Amniotic stem cell (primary cell): ENCODE results near the gene SNAPC4.
"Not testable (repeated sequence)": the region's sequence is repeated elsewhere in the genome, so short reads cannot be mapped to it uniquely, and the experiment has no call there.

Experiments
- DNase-seq: peaks from one replicate; lab custom pipeline; 2025; lab: John Stamatoyannopoulos, UW

The SNAPC4 gene

DNA sequence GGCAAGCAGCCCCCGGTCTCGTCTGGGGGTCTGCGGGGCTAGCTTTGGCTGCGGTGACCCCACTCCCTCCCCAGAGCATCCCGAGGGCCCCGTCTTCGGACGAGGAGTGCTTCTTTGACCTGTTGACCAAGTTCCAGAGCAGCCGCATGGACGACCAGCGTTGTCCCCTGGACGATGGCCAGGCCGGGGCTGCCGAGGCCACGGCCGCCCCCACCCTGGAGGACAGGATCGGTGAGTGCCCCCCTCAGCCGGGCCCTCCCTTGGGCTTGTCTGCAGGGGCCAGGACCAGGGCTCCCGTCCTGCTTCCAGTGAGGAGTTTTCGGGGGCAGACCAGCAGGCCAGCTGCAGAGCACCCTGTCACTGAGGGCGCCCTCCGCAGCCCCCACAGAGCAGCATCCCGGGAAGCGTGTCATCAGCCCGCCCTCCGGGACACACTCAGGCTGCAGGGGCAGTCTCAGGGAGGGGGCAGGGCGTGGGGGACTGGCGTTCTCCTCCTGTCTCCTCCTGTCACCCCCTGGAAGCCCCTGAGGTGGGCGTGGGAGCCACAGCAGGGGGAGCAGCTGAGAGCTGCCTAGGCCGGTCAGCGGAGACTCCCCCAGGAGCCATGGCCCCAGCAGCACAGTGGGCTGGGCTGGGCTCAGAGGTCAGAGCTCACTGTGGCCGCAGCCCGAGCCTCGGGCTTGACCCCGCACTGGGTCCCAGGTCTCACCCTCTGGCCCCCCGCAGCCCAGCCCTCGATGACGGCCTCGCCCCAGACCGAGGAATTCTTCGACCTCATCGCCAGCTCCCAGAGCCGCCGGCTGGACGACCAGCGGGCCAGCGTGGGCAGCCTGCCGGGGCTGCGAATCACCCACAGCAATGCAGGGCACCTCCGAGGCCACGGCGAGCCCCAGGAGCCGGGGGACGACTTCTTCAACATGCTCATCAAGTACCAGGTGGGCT, 44.1 kb downstream of the SNAPC4 start:
- DNase-seq = no peak

DNA sequence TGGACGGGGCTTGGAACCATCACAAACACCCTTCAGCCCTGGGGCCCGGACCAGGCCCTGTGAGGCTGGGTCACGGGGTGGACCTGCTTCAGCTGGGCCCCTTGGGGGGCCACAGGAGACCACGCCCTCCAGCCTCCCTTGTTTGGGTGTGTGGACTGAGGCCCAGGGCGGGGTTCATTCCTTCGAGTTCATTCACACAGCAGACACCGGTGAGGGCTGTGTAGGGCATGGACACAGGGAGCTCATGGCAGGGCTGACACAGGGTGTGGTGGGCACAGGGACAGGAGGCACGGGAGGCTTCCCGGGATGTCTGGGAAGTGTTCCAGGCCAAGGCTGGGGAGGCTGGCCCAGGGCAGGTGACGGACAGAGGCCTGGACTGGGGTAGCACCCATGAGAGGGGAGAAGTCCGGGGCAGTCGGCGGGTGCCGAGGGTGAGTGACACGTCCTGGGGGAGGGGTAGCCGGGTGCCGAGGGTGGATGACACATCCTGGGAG, 45.3 kb downstream of the SNAPC4 start:
- no peak for DNase-seq

DNA sequence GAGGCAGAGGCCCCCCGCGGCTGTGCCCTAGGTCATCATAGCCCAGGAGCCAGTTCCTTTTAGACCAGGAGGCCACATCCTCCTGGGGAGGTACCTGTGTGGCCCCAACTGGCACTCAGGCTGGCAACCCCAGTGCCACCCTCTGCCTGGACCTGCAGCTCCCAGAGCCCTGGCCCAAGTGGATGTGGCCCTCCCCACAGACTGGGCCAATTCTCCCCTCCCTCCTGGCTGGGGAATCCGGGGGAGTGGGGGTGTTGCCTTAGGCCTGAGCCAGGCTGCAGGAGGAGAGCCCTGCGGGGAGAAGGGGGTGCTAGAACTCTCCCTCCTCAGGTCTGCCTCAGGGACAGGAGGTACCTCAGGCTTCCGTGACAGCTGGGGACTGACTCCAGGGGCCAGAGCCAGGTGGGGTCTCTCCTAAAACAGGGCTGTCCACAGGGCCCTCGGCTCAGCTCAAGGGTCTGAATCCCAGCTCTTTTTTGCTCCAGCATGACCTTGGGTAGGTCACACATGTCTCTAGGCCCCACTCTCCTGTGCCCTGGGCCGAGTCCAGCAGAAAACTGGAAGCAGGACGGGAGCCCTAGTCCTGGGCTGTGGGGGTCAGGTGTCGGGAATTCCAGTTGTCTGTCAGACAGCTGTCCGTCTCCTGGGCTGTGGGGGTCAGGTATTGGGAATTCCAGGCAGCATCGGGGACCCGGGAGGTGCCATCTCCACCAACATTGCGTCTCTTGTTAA, 46.0 kb downstream of the SNAPC4 start:
- DNase-seq = no peak

DNA sequence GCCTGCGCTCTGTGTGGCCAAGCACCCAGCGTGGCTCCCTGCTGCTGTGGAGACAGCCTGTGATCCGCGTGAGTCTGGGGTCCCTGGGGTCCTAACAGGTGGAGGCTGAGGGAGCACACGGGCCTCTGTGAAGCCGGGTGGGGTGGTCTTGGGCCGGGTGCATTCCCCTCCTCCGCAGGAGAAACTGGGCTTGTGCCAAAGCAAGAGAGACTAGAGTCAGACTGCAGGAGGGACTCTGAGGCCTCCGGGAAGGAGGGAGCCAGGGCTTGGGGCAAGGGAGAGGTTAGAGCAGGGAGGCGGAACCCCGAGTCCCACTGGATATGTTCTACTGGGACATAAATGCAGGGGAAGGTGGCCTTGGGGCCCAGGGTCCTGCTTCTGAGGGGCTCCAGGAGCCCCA, 46.9 kb downstream of the SNAPC4 start:
- no peak for DNase-seq

DNA sequence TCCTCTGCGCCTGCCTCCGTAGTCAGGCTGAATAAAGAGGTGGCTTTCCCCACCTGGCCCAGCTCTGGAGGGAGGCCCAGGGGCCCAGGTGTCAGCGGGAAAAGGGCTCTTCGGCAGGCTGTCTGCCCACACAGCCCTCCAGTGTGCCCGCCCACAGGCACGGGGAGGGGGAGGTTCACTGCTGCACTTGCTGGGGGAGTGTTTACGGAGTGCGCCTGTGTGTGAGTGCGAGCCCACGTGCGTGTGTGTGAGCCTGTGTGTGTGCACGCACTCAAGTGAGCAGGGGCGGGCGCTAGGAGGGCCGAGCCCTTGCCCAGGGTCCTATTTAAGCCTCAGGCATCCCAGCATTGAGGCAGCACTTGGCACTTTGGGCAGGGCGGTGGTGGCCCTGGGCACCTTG, 47.3 kb downstream of the SNAPC4 start:
- DNase-seq = no peak

DNA sequence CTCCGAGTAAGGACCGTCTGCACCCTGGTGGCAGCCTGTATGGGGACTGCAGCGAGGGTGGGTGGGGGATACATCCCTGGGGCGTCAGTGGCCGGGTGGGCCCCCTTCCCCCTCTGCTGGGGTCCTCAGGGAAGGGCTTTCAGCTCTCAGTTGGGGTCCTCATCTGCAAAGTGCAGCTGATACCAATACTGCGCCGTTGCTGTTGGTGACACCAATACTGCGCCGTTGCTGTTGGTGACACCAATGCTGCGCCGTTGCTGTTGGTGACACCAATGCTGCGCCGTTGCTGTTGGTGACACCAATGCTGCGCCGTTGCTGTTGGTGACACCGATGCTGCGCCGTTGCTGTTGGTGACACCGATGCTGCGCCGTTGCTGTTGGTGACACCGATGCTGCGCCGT, 48.1 kb downstream of the SNAPC4 start:
- DNase-seq = not testable (repeated sequence)

DNA sequence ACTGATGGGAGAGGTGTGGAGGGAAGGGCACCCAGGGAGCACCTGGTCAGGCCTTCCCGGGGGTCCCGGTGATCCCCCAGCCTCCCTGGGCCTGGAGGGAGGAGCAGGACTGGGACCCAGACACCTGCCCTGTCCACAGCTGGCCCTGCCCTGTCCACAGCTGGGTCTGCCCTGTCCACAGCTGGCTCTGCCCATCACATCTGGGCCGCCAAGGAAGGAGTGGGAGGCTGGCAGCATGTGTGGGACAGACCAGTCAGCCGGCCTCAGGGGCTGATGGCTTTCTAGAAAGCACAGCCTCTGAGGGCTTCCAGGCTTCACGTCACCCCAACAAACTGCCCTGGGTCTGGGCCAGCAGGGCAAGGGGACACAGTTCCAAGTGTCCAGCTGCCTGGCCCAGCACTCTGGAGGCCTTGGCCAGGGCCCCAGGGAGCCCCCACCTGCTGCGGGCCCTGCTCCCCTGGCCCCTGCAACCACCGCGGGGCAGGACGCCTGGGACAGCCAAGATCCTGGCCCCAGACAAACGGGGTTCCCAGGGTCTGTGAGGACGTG, 48.6 kb downstream of the SNAPC4 start:
- no peak for DNase-seq
